GM12891 (cell line): ENCODE measurements around the gene FBXO17.

ENCODE experiments used
- POLR2A ChIP-seq: IDR thresholded peaks from 2 replicates; pipeline ENCODE4 v1.6.1; 2011; ENCODE audit warnings: low read depth, low read length, control low read depth
- POLR2AphosphoS5 ChIP-seq: IDR thresholded peaks from 2 replicates; pipeline ENCODE4 v1.6.1; 2011; ENCODE audit warnings: low read depth, low read length, control low read depth

- TF ChIP-seq POLR2A (no peak), POLR2AphosphoS5 (no peak)
Observed at GRCh38 chr19:39004403-39004802, 28.9 kb upstream of the FBXO17 start.
